Measurements from ENCODE around the gene DEPDC5.
"Not testable (repeated sequence)": the region's sequence is repeated elsewhere in the genome, so short reads cannot be mapped to it uniquely, and the experiment has no call there.

The DEPDC5 gene

GRCh38 chr22:31753634-31754501 lies at the start of gene DEPDC5:
Gene DEPDC5, plus strand, starts transcription at chr22:31754019. Its CDS starts 903 bp downstream, at chr22:31754922.
- peak; percentile 98 for DNase-seq (ENCODE audit: extremely low spot score)
- TF ChIP-seq CTCF (IDR thresholded peaks at IDR 0.05; ENCODE audit: control extremely low read depth, extremely low read depth, low read depth, missing control alignments): no peak
- CTCF ChIA-PET: no interaction called here
- POLR2A ChIA-PET: interaction anchor here (0.5 kb wide), 1 partner anchor 39 kb away, joined by 3 read pairs; no protein-coding TSS in a partner anchor

GRCh38 chr22:31707519-31707918 lies 46.3 kb upstream of the DEPDC5 start:
- ChIA-PET POLR2A (no interaction called here), CTCF (interaction anchor here (1.0 to 2.7 kb wide), 3 partner anchors 12 to 39 kb away, joined by 3 to 8 read pairs (median 5); no protein-coding TSS in a partner anchor)
- TF ChIP-seq CTCF (IDR thresholded peaks at IDR 0.05; ENCODE audit: control extremely low read depth, extremely low read depth, low read depth, missing control alignments): no peak
- no peak for DNase-seq (ENCODE audit: extremely low spot score)

- POLR2A ChIA-PET; CTCF ChIA-PET; DNase-seq (ENCODE audit: extremely low spot score): not testable (repeated sequence)
These were observed 42.6 kb upstream of the DEPDC5 start for GRCh38 chr22:31711226-31711625.

- CTCF ChIA-PET: no interaction called here
- no peak for TF ChIP-seq CTCF (IDR thresholded peaks at IDR 0.05; ENCODE audit: control extremely low read depth, extremely low read depth, low read depth, missing control alignments)
- DNase-seq (ENCODE audit: extremely low spot score): no peak
- POLR2A ChIA-PET: no interaction called here
These were observed 38.6 kb upstream of the DEPDC5 start for GRCh38 chr22:31715147-31715778.

GRCh38 chr22:31719850-31720471 lies 33.9 kb upstream of the DEPDC5 start:
- no peak for DNase-seq (ENCODE audit: extremely low spot score)
- no peak for TF ChIP-seq CTCF (IDR thresholded peaks at IDR 0.05; ENCODE audit: control extremely low read depth, extremely low read depth, low read depth, missing control alignments)
- CTCF ChIA-PET: interaction anchor here (0.9 kb wide), 1 partner anchor 10 kb away, joined by 3 read pairs; no protein-coding TSS in a partner anchor
- POLR2A ChIA-PET: no interaction called here

GRCh38 chr22:31723723-31724122 lies 30.1 kb upstream of the DEPDC5 start:
- no peak for TF ChIP-seq CTCF (IDR thresholded peaks at IDR 0.05; ENCODE audit: control extremely low read depth, extremely low read depth, low read depth, missing control alignments)
- no peak for DNase-seq (ENCODE audit: extremely low spot score)
- ChIA-PET POLR2A (no interaction called here), CTCF (interaction anchor here (1.1 to 2.1 kb wide), 3 partner anchors 14 to 58 kb away, joined by 3 to 10 read pairs (median 4); no protein-coding TSS in a partner anchor)
